HG03558 (cell line): ENCODE results near the gene GTPBP8.

Experiments
- ATAC-seq: cut with Tn5 transposase; IDR thresholded peaks from one replicate; pipeline ENCODE4 v1.9.1; 2021; ENCODE audit warnings: moderate number of reproducible peaks; ENCODE audit not compliant: unreplicated experiment; ENCODE audit errors: extremely low read depth

GTPBP8 gene

GRCh38 chr3:113051302-113051711 lies 60.5 kb downstream of the GTPBP8 start:
- peak; percentile 90 for ATAC-seq
